HepG2 (cell line): Measurements from ENCODE around the gene MBTPS1. TPM values are rescaled to one million over a fixed set of nuclear protein-coding genes. Genes with fewer than 3 reads are reported as not detected.
A peak's percentile ranks its signal among the peaks of the same experiment; 100 is the strongest.

Experiments used
- AFF4 ChIP-seq: sonication (generic); formaldehyde crosslinking; IDR thresholded peaks from 2 replicates; pipeline ENCODE4 v1.4.0; 2020; ENCODE audit warnings: missing genetic modification reagents
- ATF5 ChIP-seq: sonication (generic); formaldehyde crosslinking; IDR thresholded peaks from 2 replicates; pipeline ENCODE4 v1.4.0; 2020; ENCODE audit warnings: mild to moderate bottlenecking, low read depth, missing genetic modification reagents
- FOXP4 ChIP-seq: sonication (generic); formaldehyde crosslinking; IDR thresholded peaks from 2 replicates; pipeline ENCODE4 v1.4.0; 2020; ENCODE audit warnings: missing genetic modification reagents
- KDM4B ChIP-seq: sonication (generic); formaldehyde crosslinking; IDR thresholded peaks from 2 replicates; pipeline ENCODE4 v1.4.0; 2020; ENCODE audit warnings: missing genetic modification reagents
- MAFF ChIP-seq: IDR thresholded peaks from 2 replicates; pipeline ENCODE4 v1.6.1; 2011; ENCODE audit warnings: low read depth, low read length, improper control_type of control experiment
- NR2C2 ChIP-seq: sonication (generic); formaldehyde crosslinking; IDR thresholded peaks from 2 replicates; pipeline ENCODE4 v1.4.0; 2020; ENCODE audit warnings: missing genetic modification reagents, mild to moderate bottlenecking, moderate library complexity, borderline replicate concordance
- PTBP1 ChIP-seq: fragments of 200-400 bp; formaldehyde crosslinking; IDR thresholded peaks from 2 replicates; pipeline ENCODE4 v1.6.1; 2018; ENCODE audit warnings: low read length, low read depth; ENCODE audit not compliant: poor library complexity, severe bottlenecking
- REXO4 ChIP-seq: sonication (generic); formaldehyde crosslinking; IDR thresholded peaks from 2 replicates; pipeline ENCODE4 v1.8.0; 2022; ENCODE audit warnings: missing genetic modification reagents, mild to moderate bottlenecking, borderline replicate concordance
- SOX5 ChIP-seq: IDR thresholded peaks from 2 replicates; pipeline ENCODE4 v1.6.1; 2016; ENCODE audit warnings: borderline replicate concordance
- SP4 ChIP-seq: sonication (generic); formaldehyde crosslinking; IDR thresholded peaks from 2 replicates; pipeline ENCODE4 v1.8.1; 2023; ENCODE audit warnings: mild to moderate bottlenecking, missing genetic modification reagents
- USF2 ChIP-seq, 2 experiments: sonication (generic) in 1 of 2; formaldehyde crosslinking in 1 of 2; IDR thresholded peaks; 2 replicates each; pipeline versions ENCODE4 v1.5.1 to v1.6.1; 2011 to 2020; ENCODE audit warnings: borderline replicate concordance in 1 of 2, low read depth in 1 of 2, low read length in 1 of 2, mild to moderate bottlenecking in 1 of 2, missing genetic modification reagents in 1 of 2, moderate library complexity in 1 of 2
- ZFP62 ChIP-seq: sonication (generic); formaldehyde crosslinking; IDR thresholded peaks from 2 replicates; pipeline ENCODE4 v1.4.0; 2020; ENCODE audit warnings: missing genetic modification reagents
- ZNF460 ChIP-seq: sonication (generic); formaldehyde crosslinking; IDR thresholded peaks from 2 replicates; pipeline ENCODE4 v1.5.1; 2020; ENCODE audit warnings: missing genetic modification reagents, mild to moderate bottlenecking, borderline replicate concordance
- ZNF501 ChIP-seq: sonication (generic); formaldehyde crosslinking; IDR thresholded peaks from 2 replicates; pipeline ENCODE4 v1.5.1; 2020; ENCODE audit warnings: mild to moderate bottlenecking, moderate library complexity, missing genetic modification reagents
- ZNF747 ChIP-seq: sonication (generic); formaldehyde crosslinking; IDR thresholded peaks from 2 replicates; pipeline ENCODE4 v1.8.1; 2023; ENCODE audit warnings: missing genetic modification reagents, mild to moderate bottlenecking, borderline replicate concordance
- ZNF776 ChIP-seq: sonication (generic); formaldehyde crosslinking; IDR thresholded peaks from 2 replicates; pipeline ENCODE4 v1.4.0; 2020; ENCODE audit warnings: mild to moderate bottlenecking, missing genetic modification reagents
- polyA plus RNA-seq, 8 experiments: library from polyadenylated mRNA; depleted of rRNA in 3 of 8; stranded (reverse) in 7 of 8; unstranded in 1 of 8; fragments of >200 nt; fragmentation: Illumina TruSeq in 4 of 8; extraction: Trizol in 4 of 8; gene quantifications; 2 replicates each; pipeline versions ENCODE4 v1.2.1 to v1.2.3, GENCODE V29; 2011 to 2016; ENCODE audit warnings: low read depth in 4 of 8, missing spikeins in 1 of 8, mixed read lengths in 1 of 8; ENCODE audit not compliant: insufficient read depth in 1 of 8
- total RNA-seq, 5 experiments: library from RNA; depleted of rRNA; stranded (reverse); fragments of >200 nt; fragmentation: Illumina TruSeq; extraction: Trizol; gene quantifications; 2 replicates each; pipeline ENCODE4 v1.2.3, GENCODE V29; 2016; ENCODE audit warnings: low read depth in 1 of 5

MBTPS1 gene
- total and polyA plus RNA-seq, 2 of the 13 experiments (the other 11 are each of a cell fraction or from before 2014, with no cell fraction given): 56.7 to 91.3 TPM

GRCh38 chr16:84144859-84145639, 28.3 kb upstream of the MBTPS1 start, which contains the start of the genes DNAAF1 and HSDL1 (continued):
- TF ChIP-seq PTBP1: no peak
- TF ChIP-seq USF2 (IDR thresholded peaks at IDR 0.05; ENCODE audit: low read depth, low read length): peak; percentile 91
- TF ChIP-seq USF2 (CRISPR knock-in tag; IDR thresholded peaks at IDR 0.05; ENCODE audit: borderline replicate concordance): peak; percentile 65; the same call in 1 of the 2 replicates
- TF ChIP-seq ATF5 (CRISPR knock-in tag): no peak
- no peak for TF ChIP-seq AFF4 (CRISPR knock-in tag)
- TF ChIP-seq ZNF460 (CRISPR knock-in tag): no peak
- TF ChIP-seq NR2C2: peak; percentile 28; the same call in 1 of the 2 replicates
- TF ChIP-seq SOX5 (CRISPR knock-in tag): no peak; the same call in 1 of the 2 replicates
- TF ChIP-seq ZNF501 (CRISPR knock-in tag): peak; percentile 63; the same call in 1 of the 2 replicates
- 0 out of 2 replicates have a peak, but pooled peaks have one; percentile 38 for TF ChIP-seq FOXP4 (CRISPR knock-in tag)
- no peak for TF ChIP-seq MAFF
- TF ChIP-seq KDM4B (CRISPR knock-in tag): no peak
- no peak for TF ChIP-seq ZFP62
- TF ChIP-seq ZNF776 (CRISPR knock-in tag): 0 out of 2 replicates have a peak, but pooled peaks have one; percentile 20
- TF ChIP-seq REXO4 (CRISPR knock-in tag): no peak
- no peak for TF ChIP-seq ZNF747 (CRISPR knock-in tag)
- TF ChIP-seq SP4 (CRISPR knock-in tag): peak; percentile 74; the same call in 1 of the 2 replicates
